B cell (primary cell): ENCODE measurements around the gene FALEC. TPM values are rescaled to one million over a fixed set of nuclear protein-coding genes. Genes with fewer than 3 reads are reported as not detected.

ENCODE experiments used
- ATAC-seq: fragments of 200-7000 bp; cut with Tn5 transposase; one replicate; pipeline ENCODE4 v1.10.0; 2021; ENCODE audit warnings: low read depth, mild to moderate bottlenecking, moderate number of reproducible peaks, moderate library complexity
- CTCF ChIA-PET: fragments of 350-600 bp; sonication (Branson Sonifier 250); formaldehyde crosslinking; loops from one replicate; lab custom pipeline; 2021; ENCODE audit warnings: antibody characterized with exemption, inconsistent platforms; lab: Charles Lee
- POLR2A ChIA-PET: fragments of 350-600 bp; sonication (Branson Sonifier 250); formaldehyde crosslinking; loops from one replicate; lab custom pipeline; 2021; ENCODE audit warnings: antibody characterized with exemption; lab: Charles Lee
- DNase-seq: peaks from one replicate; pipeline ENCODE4 v3.0.0; 2013
- H2AFZ ChIP-seq: 2 replicates; pipeline ENCODE4 v1.6.1; 2012; ENCODE audit warnings: mild to moderate bottlenecking, low read depth, low read length; ENCODE audit not compliant: insufficient read depth, poor library complexity, severe bottlenecking
- H3K27ac ChIP-seq, 2 donors: 1 replicate in 1 of 2; 2 replicates in 1 of 2; pipeline ENCODE4 v1.5.1; 2012 to 2013; ENCODE audit warnings: low read length in 2 of 2, mild to moderate bottlenecking in 2 of 2, moderate library complexity in 1 of 2
- H3K27me3 ChIP-seq, 4 experiments: fragments of 200-600 bp in 1 of 4; sonication (generic) in 1 of 4; replicated peaks in 1 of 4; 1 replicate in 2 of 4; 2 replicates in 2 of 4; pipeline versions ENCODE4 v1.6.1 to v1.7.0; 2013 to 2016; ENCODE audit warnings: low read length in 3 of 4, mild to moderate bottlenecking in 2 of 4, mixed read lengths in 1 of 4, moderate library complexity in 1 of 4; ENCODE audit not compliant: insufficient read depth in 4 of 4, control insufficient read depth in 3 of 4; ENCODE audit errors: control extremely low read depth in 1 of 4
- H3K36me3 ChIP-seq, 2 experiments: replicated peaks in 1 of 2; 1 replicate in 1 of 2; 2 replicates in 1 of 2; pipeline versions ENCODE4 v1.6.1 to v1.7.1; 2013; ENCODE audit warnings: low read length in 1 of 2; ENCODE audit not compliant: insufficient read depth in 2 of 2, control insufficient read depth in 1 of 2; ENCODE audit errors: control extremely low read depth in 1 of 2, extremely low read depth in 1 of 2
- H3K4me1 ChIP-seq, 2 donors: fragments of 200-600 bp in 1 of 2; sonication (generic) in 1 of 2; 1 replicate in 1 of 2; 2 replicates in 1 of 2; pipeline versions ENCODE4 v1.5.1 to v1.6.1; 2013 to 2017; ENCODE audit warnings: low read length in 2 of 2; ENCODE audit not compliant: control insufficient read depth in 2 of 2, insufficient read depth in 2 of 2
- H3K4me2 ChIP-seq: replicated peaks from 2 replicates; pipeline ENCODE3; 2012; ENCODE audit warnings: mild to moderate bottlenecking, low read depth, low read length; ENCODE audit not compliant: poor library complexity, severe bottlenecking
- H3K4me3 ChIP-seq, 5 experiments: fragments of 200-600 bp in 1 of 5; sonication (generic) in 1 of 5; 1 replicate in 3 of 5; 2 replicates in 2 of 5; pipeline versions ENCODE4 v1.5.1 to v1.7.0; 2011 to 2016; ENCODE audit warnings: low read length in 4 of 5, mild to moderate bottlenecking in 4 of 5, low read depth in 2 of 5, control low read depth in 1 of 5, moderate library complexity in 1 of 5; ENCODE audit not compliant: insufficient read depth in 1 of 5; ENCODE audit errors: control extremely low read depth in 1 of 5, extremely low read depth in 1 of 5
- H3K79me2 ChIP-seq: fragments of 200-600 bp; sonication (generic); one replicate; pipeline ENCODE4 v1.6.0; 2016; ENCODE audit warnings: low read length; ENCODE audit not compliant: control insufficient read depth, insufficient read depth
- H3K9ac ChIP-seq: fragments of 200-600 bp; sonication (generic); 2 replicates; pipeline ENCODE4 v1.6.1; 2017; ENCODE audit warnings: mild to moderate bottlenecking, low read length, moderate library complexity
- H3K9me3 ChIP-seq, 3 donors: one replicate each; pipeline versions ENCODE4 v1.6.1 to v1.7.1; 2013; ENCODE audit warnings: low read length in 2 of 3; ENCODE audit not compliant: control insufficient read depth in 2 of 3, insufficient read depth in 1 of 3; ENCODE audit errors: control extremely low read depth in 1 of 3
- H4K20me1 ChIP-seq: 2 replicates; pipeline ENCODE4 v1.6.0; 2012; ENCODE audit warnings: mild to moderate bottlenecking, low read length; ENCODE audit not compliant: insufficient read depth, control insufficient read depth, poor library complexity, severe bottlenecking
- H3K27ac Mint-ChIP-seq: one replicate; pipeline ENCODE4 v1.8.0; 2021; ENCODE audit warnings: mixed read lengths
- H3K27me3 Mint-ChIP-seq: one replicate; pipeline ENCODE4 v1.8.0; 2021; ENCODE audit warnings: mixed read lengths
- H3K4me1 Mint-ChIP-seq: one replicate; pipeline ENCODE4 v1.8.0; 2021; ENCODE audit warnings: mixed read lengths
- H3K4me3 Mint-ChIP-seq: one replicate; pipeline ENCODE4 v1.8.0; 2021; ENCODE audit warnings: mixed read lengths
- H3K9me3 Mint-ChIP-seq: one replicate; pipeline ENCODE4 v1.8.0; 2022; ENCODE audit warnings: mixed read lengths; ENCODE audit not compliant: insufficient read depth
- CTCF ChIP-seq: fragments of 200-600 bp; IDR thresholded peaks from one replicate; pipeline ENCODE4 v1.8.0; 2022; ENCODE audit warnings: antibody characterized with exemption, mild to moderate bottlenecking
- EZH2 ChIP-seq: IDR thresholded peaks from 2 replicates; pipeline ENCODE4 v1.6.1; 2012; ENCODE audit warnings: borderline replicate concordance, low read depth, mild to moderate bottlenecking, moderate library complexity, low read length; ENCODE audit not compliant: insufficient read depth, poor library complexity, severe bottlenecking
- WGBS: methylation state at CpG from one replicate; pipeline ENCODE4 v1.1.5; 2013; ENCODE audit warnings: missing lambda C conversion rate; ENCODE audit not compliant: insufficient coverage; 5-methylcytosine and 5-hydroxymethylcytosine counted together
- intact Hi-C: fragments of 100-400 bp; cut with micrococcal nuclease; formaldehyde crosslinking; loops from one replicate; pipeline ENCODE4 v1.10.0; 2022
- polyA plus RNA-seq: library from polyadenylated mRNA; depleted of rRNA; stranded (reverse); fragments of >200 nt; gene quantifications from 2 replicates; pipeline ENCODE4 v1.2.3, GENCODE V29; 2012
- total RNA-seq, 2 donors: library from RNA; stranded (reverse); fragments of 120-200 nt in 1 of 2; gene quantifications; 1 replicate in 1 of 2; 2 replicates in 1 of 2; pipeline versions ENCODE4 v1.2.3 to v1.2.4, GENCODE V29; 2013 to 2022

Gene FALEC
- total and polyA plus RNA-seq, 2 donors (not counting 1 experiment from before 2014, with no cell fraction given) = 1.1 to 2.6 TPM

- Histone ChIP-seq H3K36me3 (no peaks in the 10 kb centered on the region), H3K79me2 (peaks cover 36% of the 10 kb centered on the region), H3K9ac (peak overlapping the region; percentile 62), H2AFZ (peak overlapping the region; percentile 4), H3K9me3 (no peaks in the 10 kb centered on the region), H3K4me2 (peak overlapping the region; percentile 90), H4K20me1 (peaks cover 3% of the 10 kb centered on the region), H3K27me3 (no peaks in the 10 kb centered on the region), H3K4me3 (peak overlapping the region; percentile 53 to 89 (median 80)), H3K4me1 (peaks cover 69 to 83% of the 10 kb centered on the region in 2 donors), H3K27ac (peak overlapping the region; percentile 96 to 99)
- DNase-seq (peak; percentile 87), ATAC-seq (peak; percentile 39)
- CTCF ChIA-PET = interaction anchor here (0.7 to 14.8 kb wide), 15 partner anchors 13 to 626 kb away, joined by 3 to 661 read pairs (median 3); partner anchors contain the start of genes ENSA, FALEC, GOLPH3L and MCL1
- WGBS = 7% methylated on average over 3 of the region's 4 CpGs
- H3K4me3 Mint-ChIP-seq = peak overlapping the region; percentile 99
- TF ChIP-seq EZH2 (no peak), CTCF (no peak)
- peaks cover 74% of the 10 kb centered on the region for H3K4me1 Mint-ChIP-seq
- intact Hi-C loops = loop anchor here (1.0 to 5.0 kb wide), 6 partner anchors 10 to 495 kb away; partner anchors contain the start of genes ARNT, CDC42SE1, CTSS and MINDY1
- H3K27me3 Mint-ChIP-seq = no peaks in the 10 kb centered on the region
- H3K9me3 Mint-ChIP-seq = no peaks in the 10 kb centered on the region
- POLR2A ChIA-PET = interaction anchor here (0.5 to 10.3 kb wide), 13 partner anchors 12 to 200 kb away, joined by 3 to 371 read pairs (median 8); partner anchors contain the start of genes ENSA, MCL1 and TARS2
- peak overlapping the region; percentile 98 for H3K27ac Mint-ChIP-seq
These were observed 47.9 kb downstream of the FALEC start for GRCh38 chr1:150563340-150564038.
